ENCODE data around the gene SPON1.

SPON1 gene

DNA sequence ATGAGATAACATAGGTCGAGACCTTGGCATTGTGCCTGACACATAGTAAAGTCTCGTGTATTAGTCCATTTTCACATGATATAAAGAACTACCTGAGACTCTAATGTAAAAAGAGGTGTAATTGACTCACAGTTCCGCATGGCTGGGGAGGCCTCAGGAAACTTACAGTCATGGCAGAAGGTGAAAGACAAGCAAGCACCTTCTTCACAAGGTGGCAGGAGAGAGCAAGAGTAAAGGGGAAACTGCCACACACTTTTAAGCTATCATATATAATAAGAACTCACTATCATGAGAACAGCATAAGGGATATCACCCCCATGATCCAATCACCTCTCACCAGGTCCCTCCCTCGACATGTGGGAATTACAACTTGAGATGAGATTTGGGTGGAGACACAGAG lies 165.2 kb downstream of the SPON1 start:
- DNase-seq (ENCODE audit: low read depth) = no peak
- no peak overlapping the region for H3K4me3 ChIP-seq (ENCODE audit: low read length)
- TF ChIP-seq, protein P1, sequence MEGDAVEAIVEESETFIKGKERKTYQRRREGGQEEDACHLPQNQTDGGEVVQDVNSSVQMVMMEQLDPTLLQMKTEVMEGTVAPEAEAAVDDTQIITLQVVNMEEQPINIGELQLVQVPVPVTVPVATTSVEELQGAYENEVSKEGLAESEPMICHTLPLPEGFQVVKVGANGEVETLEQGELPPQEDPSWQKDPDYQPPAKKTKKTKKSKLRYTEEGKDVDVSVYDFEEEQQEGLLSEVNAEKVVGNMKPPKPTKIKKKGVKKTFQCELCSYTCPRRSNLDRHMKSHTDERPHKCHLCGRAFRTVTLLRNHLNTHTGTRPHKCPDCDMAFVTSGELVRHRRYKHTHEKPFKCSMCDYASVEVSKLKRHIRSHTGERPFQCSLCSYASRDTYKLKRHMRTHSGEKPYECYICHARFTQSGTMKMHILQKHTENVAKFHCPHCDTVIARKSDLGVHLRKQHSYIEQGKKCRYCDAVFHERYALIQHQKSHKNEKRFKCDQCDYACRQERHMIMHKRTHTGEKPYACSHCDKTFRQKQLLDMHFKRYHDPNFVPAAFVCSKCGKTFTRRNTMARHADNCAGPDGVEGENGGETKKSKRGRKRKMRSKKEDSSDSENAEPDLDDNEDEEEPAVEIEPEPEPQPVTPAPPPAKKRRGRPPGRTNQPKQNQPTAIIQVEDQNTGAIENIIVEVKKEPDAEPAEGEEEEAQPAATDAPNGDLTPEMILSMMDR (IDR thresholded peaks at IDR 0.05; ENCODE audit: insufficient read depth, low read depth, low read length, missing control alignments) = no peak

DNA sequence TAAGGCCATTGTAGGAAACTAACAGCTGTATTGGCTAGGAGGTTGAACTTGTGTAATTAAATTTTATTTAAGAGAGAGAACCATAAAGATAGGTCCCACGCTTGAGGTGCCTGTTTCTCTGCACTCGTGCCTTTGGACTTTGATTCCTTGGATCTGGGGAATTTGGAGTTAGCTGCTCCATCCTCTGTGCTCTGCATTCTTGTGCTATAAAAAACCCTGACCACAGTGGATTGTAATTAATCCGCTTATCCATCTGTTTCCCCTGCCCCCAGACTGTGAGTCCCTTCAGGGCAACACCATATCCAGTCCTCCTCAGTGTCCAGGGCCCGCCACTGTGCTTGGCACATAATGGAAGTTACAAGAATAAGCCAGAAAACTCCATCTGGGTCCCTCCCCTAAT lies 169.8 kb downstream of the SPON1 start:
- TF ChIP-seq, protein P1 (IDR thresholded peaks at IDR 0.05; ENCODE audit: insufficient read depth, low read depth, low read length, missing control alignments) = no peak
- DNase-seq (ENCODE audit: low read depth) = no peak
- no peak overlapping the region for H3K4me3 ChIP-seq (ENCODE audit: low read length)

DNA sequence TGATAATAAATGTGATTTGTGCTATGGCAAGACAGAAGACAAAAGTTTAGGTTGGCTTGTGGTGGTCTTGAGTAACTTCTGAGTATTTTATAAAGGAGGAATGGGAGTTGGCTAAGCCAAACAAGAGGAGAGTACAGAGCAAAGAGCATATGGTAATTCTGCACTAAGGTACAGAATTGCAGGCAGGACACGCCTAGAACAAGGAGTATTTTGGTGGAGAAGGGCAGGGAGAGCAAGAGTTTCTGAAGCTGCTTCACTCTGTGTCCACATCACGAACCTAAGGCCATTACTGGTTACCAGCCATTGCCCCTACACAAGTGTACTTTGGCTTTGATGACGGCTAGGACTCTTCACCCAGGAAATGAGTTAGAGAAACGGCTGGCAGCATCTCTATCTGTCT lies 170.9 kb downstream of the SPON1 start:
- TF ChIP-seq, protein P1 (IDR thresholded peaks at IDR 0.05; ENCODE audit: insufficient read depth, low read depth, low read length, missing control alignments) = no peak
- no peak for DNase-seq (ENCODE audit: low read depth)

DNA sequence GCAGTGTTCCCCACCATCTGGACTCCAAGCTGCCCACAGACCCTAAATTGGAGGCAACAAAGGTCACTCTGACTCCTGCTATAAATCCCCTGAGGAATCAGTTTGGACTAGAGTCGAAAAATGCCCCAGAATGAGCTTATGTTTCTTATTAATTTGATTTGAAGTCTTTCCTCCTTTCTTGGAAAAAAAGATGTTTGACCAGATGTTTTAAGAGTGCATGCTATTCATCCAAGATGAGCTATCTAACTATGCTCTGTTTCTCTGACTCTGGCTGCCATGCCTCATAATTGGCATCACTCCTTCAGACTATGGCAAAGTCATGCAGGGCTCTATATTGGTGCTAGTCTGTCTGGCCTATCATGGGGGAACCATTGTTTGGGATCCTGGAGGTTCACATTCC lies 174.0 kb downstream of the SPON1 start:
- DNase-seq (ENCODE audit: low read depth) = no peak
- no peak overlapping the region for H3K4me3 ChIP-seq (ENCODE audit: low read length)
- TF ChIP-seq, protein P1 (IDR thresholded peaks at IDR 0.05; ENCODE audit: insufficient read depth, low read depth, low read length, missing control alignments) = no peak

More for the DNA sequence above, 170.9 kb downstream of the SPON1 start:
- no peak overlapping the region for H3K4me3 ChIP-seq (ENCODE audit: low read length)

DNA sequence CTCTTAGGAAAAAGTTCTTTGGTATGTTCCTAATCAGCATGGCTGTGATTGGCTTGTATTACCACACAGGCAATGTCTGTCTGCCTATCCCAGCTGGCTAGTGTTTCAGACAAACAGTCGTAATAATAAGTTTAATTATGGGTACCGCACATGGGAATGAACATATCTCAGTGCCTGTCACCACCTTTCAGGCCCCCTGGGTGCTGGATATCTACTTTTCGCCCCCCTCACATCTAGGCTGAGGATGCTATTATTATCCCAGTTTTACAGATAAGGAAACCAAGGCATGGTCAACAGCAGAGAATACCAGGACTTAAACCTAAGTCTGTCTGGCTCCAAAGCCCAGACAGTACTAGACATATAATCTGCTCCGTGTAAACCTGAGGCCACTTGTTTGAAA lies 174.8 kb downstream of the SPON1 start:
- TF ChIP-seq, protein P1 (IDR thresholded peaks at IDR 0.05; ENCODE audit: insufficient read depth, low read depth, low read length, missing control alignments) = no peak
- no peak overlapping the region for H3K4me3 ChIP-seq (ENCODE audit: low read length)

DNA sequence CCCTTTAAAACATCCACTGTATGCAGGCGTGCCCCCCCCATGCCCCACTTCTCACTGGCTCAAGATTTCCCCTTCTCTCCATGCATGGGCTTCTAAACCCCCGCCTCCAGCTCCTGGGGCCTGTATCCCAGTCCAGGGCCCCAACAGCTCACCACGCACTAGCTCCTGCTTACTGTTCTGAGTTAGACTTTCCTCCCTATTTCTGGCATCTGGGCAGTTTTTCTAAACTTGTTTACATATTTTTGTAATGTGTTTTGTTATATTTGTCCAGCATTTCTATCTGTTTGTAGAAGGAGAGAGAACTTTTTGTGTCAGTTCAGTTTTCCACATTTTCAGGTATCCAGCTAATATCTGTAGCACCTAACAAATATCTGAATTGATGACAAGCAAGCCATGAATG lies 178.5 kb downstream of the SPON1 start:
- TF ChIP-seq, protein P1 (IDR thresholded peaks at IDR 0.05; ENCODE audit: insufficient read depth, low read depth, low read length, missing control alignments) = no peak
- no peak for DNase-seq (ENCODE audit: low read depth)
- no peak overlapping the region for H3K4me3 ChIP-seq (ENCODE audit: low read length)

More for the DNA sequence above, 174.8 kb downstream of the SPON1 start:
- no peak for DNase-seq (ENCODE audit: low read depth)

DNA sequence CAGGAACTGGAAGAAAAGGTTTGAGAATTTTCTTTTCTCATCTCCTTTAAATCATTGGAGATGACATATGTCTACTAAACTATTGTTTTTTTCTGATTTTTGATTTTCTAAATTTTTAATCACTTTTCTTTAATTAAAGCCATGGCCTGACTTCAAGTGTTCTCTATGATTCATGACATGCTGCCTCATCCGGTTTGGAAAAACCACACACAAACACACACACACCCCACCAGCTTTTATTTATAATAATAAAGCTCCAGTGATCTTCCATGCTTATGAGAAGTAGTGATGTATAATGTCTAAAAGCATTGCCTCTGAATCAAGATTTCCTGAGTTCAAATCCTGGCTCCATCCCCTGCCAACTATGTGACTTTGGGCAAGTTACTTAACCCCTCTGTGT lies 179.2 kb downstream of the SPON1 start:
- DNase-seq (ENCODE audit: low read depth) = no peak
- no peak overlapping the region for H3K4me3 ChIP-seq (ENCODE audit: low read length)
- TF ChIP-seq, protein P1 (IDR thresholded peaks at IDR 0.05; ENCODE audit: insufficient read depth, low read depth, low read length, missing control alignments) = no peak

All from epithelial cell of esophagus (primary cell).